GM18519 (cell line): Measurements from ENCODE around the gene GPC1.

Experiments
- ATAC-seq: cut with Tn5 transposase; IDR thresholded peaks from one replicate; pipeline ENCODE4 v1.9.1; 2021; ENCODE audit warnings: mild to moderate bottlenecking, moderate library complexity; ENCODE audit not compliant: unreplicated experiment, low FRiP score

Gene GPC1

DNA sequence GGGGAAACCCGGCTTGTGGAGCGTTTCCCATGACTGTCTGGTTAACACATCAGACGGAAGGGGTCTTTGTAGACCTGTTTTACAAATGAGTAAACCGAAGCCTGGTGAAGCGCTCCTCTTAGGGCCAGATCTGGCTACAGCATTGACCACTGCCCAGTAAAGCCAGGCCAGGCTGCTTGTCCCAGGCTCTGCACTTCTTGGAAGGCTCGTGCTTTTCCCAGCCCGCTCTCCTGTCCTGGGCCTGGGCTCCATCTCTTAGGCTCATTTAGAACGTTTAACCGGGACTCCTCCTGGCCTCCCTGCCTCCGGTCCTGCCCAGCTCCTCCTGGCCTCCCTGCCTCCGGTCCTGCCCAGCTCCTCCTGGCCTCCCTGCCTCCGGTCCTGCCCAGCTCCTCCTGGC lies 4.8 kb downstream of the GPC1 start:
- ATAC-seq: no peak

DNA sequence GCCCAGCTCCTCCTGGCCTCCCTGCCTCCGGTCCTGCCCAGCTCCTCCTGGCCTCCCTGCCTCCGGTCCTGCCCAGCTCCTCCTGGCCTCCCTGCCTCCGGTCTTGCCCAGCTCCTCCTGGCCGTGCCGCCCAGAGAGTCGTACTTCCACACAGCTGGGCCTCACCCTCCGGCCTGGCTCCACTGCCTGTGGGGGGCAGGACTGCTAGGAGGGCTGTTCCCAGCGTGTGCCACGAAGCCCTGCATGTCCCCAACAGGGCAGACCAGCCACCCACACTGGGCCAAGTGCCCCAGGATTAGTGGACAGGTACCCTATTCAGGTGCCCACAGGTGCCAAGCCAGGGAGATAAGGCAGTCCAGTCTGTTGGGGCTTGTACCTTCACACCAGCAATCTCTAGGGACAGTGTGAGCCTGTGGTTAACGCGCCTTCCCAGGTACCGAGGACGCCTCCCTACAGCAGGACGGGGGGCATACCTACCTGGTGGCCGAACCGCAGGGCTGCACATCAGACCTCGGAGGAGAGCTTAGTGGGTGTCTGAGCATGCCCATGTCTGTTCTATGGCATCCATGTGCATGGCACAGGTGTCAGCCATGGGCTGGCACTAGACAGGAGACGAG lies 5.3 kb downstream of the GPC1 start:
- ATAC-seq: no peak

DNA sequence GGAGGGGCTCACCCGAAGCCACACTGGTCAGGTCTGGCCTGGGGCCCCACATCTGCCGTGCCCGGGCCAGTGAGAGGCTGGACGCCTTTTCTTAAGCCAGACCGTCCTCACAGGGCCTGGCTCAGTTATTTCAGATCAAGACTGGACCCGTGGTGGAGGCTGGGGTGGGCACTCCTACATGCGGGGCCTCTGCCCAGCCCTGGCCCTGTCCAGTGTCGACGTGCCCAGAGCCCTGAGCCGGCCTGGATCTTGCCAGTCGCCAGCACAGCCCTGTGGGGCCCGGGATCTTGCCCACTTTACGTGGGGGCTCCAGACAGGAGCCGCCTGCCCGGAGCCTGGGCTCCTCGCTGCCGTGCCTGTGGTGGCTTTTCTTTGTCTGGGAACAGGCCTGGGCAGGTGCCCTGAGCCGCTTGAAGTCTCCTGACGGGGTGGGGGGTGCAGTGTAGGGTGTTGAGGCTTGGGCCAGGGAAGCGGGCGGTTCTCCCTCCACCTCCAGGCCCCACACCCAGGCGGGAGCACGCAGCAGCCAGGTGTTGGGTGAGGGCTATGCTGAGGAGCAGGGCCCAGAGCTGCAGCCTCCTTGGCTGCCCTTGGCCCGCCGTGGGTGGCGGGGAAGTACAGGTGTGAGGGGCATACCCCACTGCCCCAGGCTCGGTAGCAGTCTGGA lies 6.0 kb downstream of the GPC1 start:
- ATAC-seq: no peak

DNA sequence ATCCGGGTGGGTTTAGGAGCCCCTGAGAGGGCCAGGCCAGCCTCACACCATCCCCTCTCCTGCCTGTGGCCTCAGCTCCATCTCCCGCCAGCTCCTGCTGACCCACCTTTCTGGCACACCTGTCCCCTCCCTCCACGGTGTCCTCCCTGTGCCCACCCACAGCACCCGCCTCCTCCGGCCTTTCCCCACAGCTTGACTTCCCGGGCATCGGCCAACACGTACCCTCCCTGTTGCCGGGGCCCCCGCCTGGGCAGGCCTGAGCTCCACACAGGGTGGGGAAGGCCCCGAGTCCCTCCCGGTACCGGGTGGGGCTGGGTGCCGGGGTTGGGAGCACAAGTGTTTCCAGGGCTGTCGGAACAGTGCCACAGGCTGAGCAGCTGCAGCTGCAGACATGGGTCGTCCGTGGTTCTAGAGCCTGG lies 6.5 kb downstream of the GPC1 start:
- ATAC-seq: no peak

DNA sequence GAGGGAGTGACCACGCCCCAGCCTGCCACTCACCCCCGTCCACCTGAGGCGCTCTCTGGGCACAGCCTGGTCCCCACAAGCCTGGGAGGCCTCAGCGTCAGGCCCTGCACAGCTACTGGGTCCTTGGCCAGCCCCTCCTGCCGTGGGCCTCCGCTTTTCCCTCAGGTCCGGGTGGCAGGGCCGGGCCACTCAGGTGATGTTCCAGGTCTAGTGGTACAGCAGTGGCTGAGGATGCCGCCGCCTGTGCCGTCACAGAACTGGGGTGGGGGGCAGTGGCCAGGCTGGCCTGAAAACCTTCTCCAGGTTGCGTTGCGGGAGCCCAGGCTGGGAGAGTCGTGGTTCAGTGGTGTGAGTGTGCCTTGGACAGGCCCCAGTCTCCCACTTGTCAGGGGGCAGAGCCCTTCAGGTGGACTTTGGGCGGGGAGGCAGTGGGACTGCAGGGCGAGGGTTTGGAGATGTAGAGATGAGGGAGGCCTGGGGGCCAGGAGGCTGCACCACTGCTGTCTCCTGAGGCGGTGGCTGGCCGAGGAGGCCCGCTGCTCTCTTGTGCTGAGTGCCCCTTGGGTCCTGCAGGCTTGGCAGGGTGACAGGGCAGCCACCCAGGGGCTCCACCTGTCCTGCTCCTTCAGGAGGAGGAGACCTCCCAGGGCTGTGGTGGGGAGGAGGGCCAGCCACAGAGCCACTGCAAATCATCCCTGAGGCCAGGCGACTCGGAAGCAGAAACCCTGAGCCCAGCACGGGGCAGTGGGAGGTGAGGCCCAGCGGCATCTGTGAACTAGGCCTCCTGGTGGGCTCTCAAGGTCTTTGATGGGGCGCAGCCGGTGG lies 7.6 kb downstream of the GPC1 start:
- no peak for ATAC-seq

DNA sequence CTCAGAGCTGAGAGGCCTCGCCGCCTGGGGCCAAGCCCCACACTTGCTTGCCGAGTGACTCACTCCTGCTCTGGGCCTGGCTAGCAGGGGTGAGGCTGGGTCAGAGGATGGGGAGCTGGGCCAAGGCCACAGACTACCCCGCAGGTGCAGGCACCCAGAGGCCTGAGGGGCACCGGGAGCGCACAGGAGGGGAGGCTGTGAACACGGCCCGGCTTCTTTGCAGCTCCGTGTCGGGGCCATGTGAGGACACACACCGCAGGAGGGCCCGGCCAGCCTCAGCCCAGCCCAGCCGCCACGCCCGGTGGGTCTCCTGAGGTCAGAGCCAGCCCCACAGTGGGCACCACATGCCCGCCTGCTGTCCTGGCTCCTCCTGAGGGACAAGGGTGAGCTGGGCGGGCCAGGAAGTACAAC lies 8.4 kb downstream of the GPC1 start:
- ATAC-seq: no peak

DNA sequence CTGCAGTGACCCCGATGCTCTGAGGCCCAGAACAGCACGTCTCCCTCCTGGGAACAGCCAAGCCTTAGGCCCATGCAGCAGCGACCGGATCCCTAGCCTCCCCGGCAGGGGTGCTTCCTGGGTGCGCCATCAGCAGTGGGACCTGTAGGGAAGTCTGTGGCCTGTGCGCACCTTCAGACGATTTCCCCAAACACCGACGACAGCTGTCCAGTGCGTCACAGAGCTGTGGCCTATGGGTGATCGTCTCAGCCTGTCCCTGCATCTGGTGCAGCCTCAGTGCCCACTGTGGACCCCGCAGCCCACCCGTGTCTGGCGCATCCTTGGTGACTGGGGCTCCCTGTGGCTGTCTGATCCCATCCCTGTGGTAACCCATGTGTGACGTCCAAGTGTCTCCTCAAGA lies 9.0 kb downstream of the GPC1 start:
- ATAC-seq: no peak

DNA sequence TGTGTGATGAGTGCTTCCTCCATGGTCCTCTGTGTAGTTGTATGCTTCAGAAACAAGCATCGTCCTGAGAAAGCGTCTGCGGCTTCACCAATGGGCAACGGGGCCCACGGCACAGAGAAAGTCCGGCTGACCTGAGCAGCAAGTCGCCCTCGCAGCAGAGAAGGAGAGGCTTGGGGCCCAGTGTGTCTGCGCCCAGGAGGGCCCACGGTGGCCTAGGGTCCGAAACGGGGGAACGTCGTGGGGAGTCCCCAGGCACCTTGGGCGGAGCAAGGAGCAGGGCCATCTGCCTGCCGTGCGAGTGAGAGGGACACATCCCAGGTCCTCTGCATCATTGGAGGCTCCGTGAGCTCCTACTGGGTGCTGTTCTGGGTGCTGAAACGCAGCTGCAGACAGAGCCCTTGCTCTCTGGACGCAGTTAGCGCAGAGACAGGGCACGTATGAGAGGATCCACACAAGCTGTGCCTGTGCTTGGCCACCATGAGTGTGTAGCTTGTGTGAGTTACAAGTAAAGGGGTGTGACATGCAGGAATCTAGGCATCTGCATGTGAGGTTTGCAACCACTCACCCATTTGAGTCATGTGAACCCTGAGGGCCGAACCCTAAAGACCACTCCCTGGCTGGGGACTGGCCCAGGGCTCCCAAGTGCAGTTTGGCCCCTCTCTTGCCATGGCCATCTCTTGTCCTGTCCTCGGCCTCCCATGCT lies 10.6 kb downstream of the GPC1 start:
- no peak for ATAC-seq

DNA sequence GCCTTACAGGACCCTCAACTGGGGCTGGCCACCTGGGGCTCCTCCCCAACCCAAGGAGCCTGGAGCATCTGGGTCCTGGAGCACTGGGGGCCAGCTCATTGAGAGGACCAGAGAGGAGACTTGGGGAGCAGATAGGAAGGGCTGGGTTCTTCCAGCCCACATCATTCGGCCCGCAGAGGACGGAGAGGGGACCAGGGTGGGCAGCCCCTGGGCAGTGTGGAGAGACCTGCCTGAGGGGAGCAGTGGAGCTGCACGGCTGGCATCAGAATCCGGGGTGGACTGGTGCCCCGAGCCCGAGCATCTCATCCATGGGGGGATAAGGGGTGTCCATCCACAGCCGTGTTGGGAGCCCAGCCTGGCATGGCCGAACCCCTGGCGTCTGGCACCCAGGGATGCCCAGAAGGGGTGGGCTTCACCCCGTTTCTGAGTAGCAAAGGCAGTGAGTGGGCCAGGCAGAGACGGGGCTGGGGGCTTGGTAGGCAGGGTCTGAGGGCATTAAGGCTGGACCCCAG lies 11.3 kb downstream of the GPC1 start:
- ATAC-seq: no peak

DNA sequence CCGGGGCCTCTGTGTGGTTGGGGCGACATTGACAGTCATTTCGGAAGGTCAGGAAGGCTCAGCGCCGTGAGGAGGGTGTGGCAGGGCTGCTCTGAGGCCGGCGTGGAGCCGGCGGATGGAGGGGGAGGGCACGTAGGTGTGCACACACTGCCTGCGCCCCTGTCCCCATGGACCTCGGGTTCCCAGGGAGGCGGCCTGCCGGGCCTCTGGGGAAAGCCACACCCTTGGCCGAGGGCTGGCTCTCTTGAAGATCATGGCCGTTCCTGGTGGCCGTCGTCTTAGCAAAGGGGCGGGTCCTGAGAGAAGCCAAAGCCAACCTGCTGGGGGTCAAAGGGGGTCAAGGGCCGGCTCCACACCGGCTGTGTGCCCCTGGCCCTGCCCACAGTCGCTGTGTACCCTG lies 11.9 kb downstream of the GPC1 start:
- ATAC-seq: no peak

DNA sequence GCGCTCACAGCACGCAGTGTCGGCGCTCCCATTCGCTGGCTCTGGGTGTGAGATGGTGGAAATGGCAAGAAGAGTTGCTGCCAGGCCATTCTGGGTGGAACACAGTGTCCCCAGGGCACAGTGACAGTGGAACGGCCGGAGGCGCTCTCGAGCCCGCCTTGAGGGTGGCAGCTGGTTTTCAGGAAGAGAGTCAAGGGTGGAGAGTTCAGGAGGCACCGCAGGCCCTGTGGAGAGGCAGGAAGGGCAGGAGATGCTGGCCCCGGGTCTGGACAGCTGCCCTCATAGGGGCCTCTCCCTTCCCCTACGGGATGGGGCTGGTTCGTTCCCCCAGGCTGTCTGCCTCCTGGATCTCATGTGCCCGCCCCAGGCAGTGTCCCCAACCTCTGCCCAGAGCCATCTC lies 12.5 kb downstream of the GPC1 start:
- no peak for ATAC-seq

DNA sequence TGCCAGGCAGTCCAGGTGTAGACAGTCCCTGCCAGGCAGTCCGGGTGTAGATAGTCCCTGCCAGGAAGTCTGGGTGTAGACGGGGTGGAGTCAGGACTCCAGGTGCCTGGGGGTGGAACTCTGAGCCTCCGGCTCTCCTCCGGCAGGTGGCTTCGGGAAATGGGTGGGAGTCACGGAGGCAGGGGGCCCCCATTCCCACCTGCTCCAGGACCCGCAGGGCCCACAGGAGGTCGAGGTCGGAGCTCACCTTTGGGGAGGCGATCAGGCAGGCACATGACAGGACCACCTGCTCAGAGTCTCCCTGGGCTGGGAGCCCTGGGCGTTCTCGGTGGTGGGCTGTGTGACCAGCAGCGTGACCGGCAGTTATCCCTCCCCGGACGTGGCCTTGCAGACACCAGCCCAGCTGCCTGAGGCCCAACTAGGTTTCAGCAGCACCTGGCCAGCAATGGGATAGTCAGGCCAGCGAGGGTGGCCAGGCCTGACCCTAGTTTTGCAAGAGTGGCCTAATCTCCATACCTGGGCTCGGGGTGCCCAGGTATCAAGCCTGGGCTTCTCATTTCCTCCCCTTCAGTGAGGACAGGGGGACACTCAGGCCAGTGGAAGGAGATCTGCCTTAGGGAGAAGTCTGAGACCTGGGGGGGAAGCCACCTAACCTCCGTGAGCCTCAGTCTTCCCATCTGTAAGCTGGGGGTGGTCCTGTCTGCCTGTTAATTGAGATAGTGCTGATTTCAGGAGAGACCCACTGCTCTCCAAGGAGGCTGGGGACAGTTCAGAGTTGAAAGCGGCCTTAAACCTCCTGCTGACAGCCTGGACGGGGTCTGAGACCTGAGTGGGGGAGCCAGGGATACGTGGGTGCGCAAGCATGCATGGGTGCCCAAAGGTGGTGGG lies 13.2 kb downstream of the GPC1 start:
- ATAC-seq: no peak

DNA sequence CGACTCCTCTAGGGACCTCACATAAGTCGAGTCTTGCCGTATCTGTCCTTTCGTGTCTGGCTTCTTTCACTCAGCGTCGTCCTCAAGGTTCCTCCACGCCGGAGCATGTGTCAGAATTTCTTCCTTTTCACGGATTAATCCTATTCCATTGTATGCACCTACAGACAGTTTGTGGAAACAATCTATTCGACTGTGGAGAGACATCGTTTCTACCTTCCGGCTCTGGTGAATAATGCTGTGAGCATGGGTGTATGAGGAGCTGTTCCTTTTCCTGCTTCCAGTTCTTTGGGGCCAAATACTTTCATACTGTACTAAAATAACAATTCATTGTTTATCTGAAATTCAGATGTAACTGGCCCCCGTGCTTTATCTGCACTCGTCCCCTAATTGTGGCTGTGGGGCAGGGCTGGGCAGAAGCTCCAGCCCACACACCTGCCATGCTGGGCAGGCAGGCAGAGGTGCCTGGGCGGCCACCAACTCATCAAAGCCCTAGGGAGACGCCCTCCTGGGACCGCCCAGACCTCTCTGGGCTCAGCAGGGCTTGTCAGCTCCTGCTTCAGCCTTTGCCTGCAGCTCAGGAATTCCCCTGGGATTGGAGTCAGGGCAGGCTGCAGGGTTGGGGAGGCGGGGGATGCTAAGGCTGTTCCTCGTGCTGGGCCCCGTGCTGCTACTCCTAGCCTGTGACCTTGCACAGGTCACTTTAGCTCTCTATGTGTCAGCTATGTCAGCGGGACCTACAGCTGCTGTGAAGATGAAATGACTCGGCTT lies 14.5 kb downstream of the GPC1 start:
- ATAC-seq: no peak

DNA sequence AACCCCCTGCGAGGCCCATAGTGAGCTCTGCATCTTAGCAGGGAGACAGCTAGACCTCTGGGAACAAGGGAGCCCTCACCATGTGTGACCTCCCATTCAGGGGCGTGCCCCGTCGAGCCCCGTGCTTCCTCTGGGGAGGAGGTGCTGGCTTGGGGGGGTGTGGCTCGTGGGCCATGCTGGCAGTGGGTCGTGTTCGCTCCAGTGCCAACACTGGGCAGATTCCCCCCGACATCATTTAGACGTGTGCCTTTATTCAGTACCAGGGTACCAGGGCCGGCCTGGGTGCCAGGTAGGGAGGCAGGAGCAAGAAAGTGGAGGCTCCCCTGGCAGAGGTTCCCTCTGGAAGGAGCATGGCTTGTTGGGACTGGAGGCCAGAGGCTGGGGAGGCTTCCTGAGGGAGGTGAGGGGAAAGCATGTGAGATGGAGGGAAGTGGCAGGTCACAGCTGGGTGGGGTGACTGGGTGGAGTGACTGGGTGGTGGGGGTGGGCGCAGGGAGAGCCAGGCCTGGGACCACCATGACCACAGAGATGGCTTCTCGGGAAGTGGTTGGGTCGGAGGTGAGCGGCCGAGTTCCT lies 15.2 kb downstream of the GPC1 start:
- no peak for ATAC-seq

DNA sequence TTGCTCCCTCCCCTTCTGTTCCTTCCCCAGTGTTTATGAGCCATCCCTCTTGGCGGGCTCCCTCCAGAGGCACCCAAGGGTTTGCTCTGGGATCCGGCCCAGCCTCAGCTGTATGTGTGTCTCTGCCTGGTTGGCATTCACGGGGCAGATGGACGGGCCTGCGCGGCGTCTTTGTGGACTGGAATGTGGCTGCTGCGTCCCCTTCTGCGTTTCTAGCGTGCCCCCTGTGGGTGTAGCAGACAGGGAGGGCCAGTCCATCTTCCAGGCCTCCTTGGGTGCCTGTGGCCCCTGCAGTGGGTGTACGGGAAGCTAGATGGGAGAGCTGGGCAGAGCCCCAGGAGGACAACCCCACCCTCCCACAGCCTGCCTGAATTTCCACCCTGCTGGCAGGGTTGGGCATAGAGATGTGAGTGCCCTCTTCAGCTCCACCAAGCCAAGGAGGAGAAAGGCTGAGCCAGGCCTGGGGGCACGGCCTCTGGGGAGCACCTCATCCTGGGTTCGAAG lies 15.7 kb downstream of the GPC1 start:
- ATAC-seq: no peak

DNA sequence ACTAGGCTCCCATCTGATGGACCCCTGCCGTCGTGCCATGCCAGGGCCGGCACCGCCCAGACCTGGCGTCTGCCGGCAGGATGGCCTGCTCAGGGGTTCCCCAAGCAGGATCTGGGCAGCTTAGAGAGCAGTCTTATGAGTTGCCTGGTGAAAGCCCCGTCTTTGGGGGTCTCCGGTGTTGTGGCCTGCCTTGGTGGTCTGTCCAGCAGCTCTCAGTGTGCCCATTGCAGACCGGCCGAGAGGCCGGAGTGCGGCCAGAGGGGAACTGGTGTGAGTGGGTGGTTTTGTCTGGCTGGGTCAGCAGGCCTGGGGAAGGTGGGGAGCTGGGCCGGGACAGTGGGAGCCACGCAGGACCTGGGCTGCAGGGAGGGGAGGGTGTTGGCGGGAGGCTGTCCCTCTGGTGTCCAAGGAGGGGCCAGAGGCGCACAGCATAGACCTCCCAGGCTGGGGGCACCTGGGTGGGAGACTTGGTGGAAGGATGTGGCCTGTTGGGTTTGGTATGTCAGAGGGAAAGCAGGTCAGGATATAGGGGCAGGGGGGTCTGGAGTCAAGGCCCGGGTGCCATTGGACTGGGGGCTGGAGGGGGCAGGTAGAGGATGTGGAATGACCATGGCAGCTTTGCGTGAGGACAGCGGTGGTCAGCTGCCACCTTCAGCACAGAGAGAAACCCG lies 16.5 kb downstream of the GPC1 start:
- no peak for ATAC-seq

DNA sequence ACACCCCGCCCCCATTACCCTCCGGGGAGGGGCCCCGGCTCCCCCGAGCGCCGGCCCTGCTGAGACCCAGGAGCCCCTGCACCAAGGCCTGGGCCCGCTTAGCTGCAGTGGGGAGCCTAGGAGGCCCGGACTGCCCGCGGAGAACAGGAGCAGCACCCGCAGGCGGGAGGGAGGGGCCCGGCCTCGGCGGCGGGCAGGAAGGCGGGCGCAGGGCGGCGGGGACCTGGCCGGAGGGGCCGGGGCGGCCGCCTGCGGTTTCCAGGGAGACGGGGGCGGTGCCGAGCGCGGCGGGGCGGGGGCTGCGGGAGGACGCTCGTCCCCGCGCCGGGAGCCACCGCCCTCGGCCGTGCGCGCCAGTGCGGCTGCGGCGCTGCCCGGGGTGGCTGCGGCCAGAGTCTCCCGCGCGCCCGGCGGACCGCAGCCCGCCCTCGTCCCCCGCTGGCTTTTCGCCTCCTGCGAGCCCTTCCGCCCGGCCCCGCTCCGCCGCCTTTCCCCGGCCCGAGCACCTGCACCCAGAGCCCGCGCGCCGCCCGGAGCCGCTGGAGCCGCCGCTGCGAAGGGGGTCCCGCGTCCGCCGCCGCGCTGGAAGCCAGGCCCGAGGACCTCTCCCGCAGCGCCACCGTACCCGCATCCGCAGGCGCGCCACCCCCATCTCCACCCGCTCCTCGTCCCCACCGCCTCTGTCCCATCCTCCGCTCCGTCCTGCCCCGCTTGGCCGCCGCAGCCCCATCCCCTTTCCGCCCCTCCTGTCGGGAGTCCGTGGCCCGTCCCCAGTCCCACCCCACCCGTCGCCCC lies 17.2 kb downstream of the GPC1 start:
- no peak for ATAC-seq
